LoVo (cell line): ENCODE results near the gene DDX56.

Experiments used
- DNase-seq: peaks from one replicate; pipeline ENCODE4 v3.0.0-alpha.2; 2016; ENCODE audit warnings: low spot score

Gene DDX56

GRCh38 chr7:44535348-44536064, 38.2 kb downstream of the DDX56 start:
- no peak for DNase-seq

- peak; percentile 53 for DNase-seq
Observed at GRCh38 chr7:44534501-44534900, 39.2 kb downstream of the DDX56 start.

DNA sequence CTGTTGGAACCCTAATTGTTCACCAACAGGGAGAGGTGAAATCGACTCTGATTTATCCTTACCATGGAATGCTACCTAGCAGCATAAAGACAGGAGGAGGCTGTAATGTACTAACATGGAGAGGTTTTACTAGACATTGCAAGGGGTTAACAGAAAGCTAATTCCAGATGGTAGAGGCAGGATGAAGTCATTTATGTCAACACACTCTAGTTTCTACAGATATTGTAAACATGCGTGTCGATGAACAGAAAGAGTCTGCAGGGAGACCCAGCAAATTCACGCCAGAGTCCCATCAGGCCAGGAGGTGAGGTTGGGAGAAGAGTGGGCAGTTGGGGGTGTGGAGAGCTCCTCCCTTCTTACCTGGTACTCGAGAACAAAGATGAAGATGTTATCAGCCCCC, 39.6 kb downstream of the DDX56 start:
- DNase-seq: no peak

DNA sequence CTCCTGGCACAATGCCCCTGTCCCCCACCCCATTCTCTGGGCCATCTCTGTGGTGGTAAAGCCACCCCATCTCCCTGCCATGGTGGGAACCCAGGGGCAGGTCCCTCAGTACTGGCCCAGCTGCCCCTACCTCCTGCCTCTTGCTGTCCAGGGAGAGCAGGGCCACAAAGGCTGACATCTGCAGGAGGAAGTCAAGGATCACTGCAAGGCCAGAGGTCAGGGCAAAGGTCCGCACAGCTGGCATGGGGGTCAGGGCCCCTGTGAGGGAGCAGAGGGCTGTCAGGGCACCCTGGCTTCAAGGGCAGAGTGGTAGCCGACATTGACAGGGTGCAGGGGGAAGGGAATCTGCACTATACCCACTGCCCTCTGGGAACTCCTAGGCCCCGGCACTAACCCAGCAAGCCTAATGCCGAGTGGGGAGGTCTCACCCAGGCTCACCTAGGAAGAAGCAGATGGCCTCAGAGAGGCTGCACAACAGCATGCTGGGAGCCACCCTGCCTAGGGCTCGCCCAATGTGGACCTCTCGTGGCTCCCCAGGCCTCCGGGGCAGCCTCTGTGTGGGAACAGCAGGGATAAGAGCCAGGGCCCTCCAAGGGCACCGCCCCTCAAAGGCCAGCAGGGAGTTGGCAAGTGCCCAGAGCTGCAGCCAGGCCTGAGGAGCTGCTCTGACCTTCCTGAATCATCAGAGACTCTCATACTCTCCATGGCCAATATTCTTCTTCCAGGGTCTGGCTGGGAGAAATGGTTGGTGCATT, 40.2 kb downstream of the DDX56 start:
- no peak for DNase-seq

DNA sequence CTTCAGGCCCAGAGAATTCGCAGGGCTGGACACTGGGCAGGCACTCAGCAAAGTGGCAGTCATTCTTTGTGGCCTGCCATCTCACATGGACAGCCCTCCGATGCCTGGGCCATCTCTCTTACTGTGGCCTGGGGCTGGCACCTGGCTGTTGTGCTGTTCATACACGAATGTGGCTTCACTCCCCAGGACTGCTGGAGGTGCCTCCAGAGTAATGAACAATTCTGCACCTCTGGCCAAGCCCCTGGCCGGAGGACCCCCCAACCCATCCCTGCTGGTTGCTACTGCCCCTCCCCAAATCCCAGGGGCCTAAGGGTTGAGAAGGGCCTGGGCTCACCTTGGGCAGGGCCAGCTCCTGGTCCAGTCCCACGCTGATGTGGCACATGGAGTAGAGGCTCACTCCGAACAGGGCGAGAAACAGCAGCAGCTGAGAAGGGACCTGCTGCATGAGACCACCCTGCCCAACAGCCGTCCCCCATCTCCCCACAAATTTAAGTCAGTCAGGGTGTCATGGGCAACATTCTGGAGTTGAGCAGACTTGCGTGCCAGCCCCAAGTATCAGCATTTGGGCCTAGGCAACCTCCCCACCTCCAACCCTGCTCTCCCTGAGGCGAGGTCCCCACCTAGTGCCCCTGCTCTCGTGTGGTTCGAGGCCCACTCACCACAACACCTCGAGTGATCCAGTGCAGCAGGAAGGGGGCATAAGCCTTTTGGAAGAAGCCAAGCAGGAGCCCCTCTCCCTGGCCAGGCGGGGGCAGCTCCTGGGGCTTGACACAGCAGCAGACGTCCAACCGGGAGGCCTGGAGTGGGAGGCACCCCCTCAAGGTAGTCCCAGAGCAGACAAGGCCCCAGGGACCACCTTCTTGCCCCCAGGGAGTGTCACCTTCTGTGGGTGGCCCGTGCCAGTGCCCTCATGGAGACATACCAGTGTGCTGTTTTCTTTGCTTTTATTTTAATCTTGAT, 42.0 kb downstream of the DDX56 start:
- no peak for DNase-seq

DNA sequence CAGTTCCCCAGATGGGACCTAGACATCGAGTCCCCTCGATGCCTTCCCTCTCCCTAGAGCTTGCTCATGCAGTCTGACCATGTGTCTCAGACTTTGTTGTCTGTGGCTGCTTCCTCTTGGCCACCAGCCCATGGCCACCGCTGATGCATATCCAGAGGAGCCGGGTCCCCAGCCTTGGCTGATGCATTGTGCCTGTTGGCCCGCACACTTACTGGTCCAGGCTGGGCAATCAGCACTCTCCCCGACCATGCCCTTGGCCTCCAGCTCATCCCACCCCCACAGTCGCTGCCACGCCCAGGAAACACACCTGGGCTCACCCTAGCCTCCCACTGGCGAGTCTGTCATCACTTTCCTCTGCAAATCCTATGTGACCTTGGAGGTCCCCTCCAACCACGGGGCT, 42.7 kb downstream of the DDX56 start:
- DNase-seq: no peak

DNA sequence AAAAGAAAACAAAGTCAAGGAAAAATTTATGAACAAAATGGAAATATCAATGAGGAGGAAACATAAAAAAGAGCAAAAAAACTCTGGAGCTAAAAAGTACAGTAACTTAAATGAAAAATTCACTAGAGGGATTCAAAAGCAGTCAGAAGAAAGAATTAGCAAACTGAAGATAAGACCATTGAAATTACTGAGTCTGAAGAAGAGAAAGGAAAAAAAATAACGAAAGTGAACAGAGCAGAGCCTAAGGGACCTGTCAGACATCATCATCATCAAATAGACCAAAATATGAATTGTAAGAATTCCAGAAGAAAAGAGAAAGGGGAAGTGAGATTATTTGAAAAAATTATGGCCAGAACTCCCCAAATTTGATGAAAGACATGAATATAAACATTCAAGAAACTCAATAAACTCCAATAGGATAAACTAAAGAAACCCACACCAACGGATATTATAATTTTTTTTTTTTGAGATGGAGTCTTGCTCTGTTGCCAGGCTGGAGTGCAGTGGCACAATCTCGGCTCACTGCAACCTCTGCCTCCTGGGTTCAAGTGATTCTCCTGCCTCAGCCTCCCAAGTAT, 48.8 kb downstream of the DDX56 start:
- no peak for DNase-seq

GRCh38 chr7:44522315-44522714, 51.4 kb downstream of the DDX56 start:
- DNase-seq: no peak

DNA sequence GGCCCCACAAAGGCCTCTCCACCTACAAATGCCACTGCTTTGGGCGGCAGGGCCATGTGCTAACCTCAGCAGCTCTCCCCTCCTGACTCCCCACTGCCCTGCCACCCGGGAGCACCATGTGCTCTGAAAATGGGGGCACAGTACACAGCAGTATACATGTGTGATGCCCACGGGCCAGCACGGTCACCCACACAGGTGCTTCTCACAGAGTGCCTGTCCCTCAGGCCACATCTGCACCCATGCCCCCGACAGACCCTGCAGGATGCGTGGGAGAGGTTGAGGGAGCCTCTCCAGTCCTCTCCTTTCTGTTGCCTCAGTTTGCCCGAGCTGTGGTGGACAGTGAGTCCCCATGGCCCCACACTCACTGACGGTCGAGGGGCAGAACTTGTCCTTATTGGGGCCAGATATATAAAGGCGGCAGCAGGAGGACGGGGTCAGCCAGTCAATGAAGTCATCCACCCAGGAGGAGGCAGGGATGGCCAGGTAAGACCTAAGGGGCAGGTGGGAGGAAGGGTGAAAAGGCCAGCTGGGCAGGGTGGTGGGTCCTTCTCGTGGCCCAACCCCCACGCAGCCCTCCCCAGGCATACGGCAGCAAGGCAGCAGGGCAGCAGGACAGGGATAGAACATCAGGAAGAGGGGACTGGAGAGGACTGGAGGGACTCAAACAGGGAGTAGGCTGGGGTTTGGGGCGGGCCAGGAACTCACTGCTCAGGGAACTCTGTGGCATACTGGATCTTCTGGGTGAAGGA, 52.2 kb downstream of the DDX56 start:
- DNase-seq: no peak

- DNase-seq: no peak
Observed at GRCh38 chr7:44520574-44520973, 53.1 kb downstream of the DDX56 start.

- no peak for DNase-seq
Observed at GRCh38 chr7:44519546-44519945, 54.2 kb downstream of the DDX56 start.

DNA sequence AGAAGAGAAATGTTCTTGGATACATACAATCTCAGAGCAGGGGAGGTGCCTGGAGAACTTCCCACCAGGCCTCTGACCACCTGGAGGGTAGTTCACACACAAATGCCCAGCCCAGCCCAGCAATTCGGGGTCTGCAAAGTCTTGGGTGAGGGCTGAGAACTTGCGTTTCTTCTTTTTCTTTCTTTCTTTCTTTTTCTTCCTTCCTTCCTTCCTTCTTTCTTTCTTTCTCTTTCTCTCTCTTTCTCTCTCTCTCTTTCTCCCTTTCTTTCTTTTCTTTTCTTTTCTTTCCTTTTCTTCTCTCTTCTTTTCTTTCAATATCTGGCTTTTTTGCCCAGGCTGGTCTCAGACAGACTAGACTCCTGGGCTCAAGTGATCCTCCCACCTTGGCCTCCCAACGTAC, 54.9 kb downstream of the DDX56 start:
- no peak for DNase-seq

- no peak for DNase-seq
Observed at GRCh38 chr7:44517175-44517574, 56.5 kb downstream of the DDX56 start.
